ENCODE data around the gene GPN1.
A peak's percentile ranks its signal among the peaks of the same experiment; 100 is the strongest.

The GPN1 gene

DNA sequence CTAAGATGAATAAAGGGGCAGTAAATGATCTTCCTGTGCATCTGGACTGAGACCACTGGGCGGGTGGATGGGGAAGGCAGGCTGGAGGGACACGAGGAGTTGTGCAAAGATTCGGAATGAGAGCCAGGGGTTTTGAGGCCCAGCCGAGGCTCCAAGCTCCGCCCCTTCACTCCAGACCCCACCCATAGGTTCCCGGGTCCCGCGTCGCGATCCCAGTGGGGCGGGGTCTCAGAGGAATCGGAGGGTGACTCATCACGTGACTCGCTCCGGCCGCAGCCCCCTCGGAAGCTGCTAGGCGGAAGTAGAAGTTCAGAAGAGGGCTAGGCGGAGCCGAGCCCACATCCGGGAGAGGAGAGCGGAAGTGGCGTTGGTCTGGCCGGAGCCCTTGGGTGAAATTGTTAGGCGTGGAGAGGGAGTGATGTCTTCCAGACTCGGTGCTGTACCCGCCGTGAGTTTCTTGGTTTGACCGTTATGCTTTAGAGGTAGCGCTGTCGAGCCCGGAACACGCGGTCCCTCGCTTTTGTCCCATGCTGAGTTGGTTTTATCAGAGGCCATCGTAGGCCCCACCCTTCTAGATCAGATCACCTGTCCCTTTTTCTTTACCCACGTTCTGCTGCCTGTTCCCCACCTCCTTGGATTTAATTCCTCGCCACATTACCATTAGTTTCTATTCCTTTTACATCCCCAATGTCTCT lies 46.0 kb upstream of the GPN1 start, which contains the start of gene ZNF512:
ZNF512 (plus strand) TSS at position 348 of the 695 bp plus-strand sequence; CDS start at position 419, 71 bp downstream.
- no peak for TF ChIP-seq EZH2phosphoT487 (IDR thresholded peaks at IDR 0.05; ENCODE audit: low read length)
- TF ChIP-seq, protein P1, sequence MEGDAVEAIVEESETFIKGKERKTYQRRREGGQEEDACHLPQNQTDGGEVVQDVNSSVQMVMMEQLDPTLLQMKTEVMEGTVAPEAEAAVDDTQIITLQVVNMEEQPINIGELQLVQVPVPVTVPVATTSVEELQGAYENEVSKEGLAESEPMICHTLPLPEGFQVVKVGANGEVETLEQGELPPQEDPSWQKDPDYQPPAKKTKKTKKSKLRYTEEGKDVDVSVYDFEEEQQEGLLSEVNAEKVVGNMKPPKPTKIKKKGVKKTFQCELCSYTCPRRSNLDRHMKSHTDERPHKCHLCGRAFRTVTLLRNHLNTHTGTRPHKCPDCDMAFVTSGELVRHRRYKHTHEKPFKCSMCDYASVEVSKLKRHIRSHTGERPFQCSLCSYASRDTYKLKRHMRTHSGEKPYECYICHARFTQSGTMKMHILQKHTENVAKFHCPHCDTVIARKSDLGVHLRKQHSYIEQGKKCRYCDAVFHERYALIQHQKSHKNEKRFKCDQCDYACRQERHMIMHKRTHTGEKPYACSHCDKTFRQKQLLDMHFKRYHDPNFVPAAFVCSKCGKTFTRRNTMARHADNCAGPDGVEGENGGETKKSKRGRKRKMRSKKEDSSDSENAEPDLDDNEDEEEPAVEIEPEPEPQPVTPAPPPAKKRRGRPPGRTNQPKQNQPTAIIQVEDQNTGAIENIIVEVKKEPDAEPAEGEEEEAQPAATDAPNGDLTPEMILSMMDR (IDR thresholded peaks at IDR 0.05; ENCODE audit: low read length): 0 out of 2 replicates have a peak, but pooled peaks have one; percentile 5
- Histone ChIP-seq H3K27ac (ENCODE audit: low read length) (peak within 1 kb of the TSS; percentile 4; the same call in 1 of the 2 replicates), H3K36me3 (replicated peaks; ENCODE audit: insufficient read depth, low read length) (no peaks in the 10 kb centered on the region), H3K9me3 (replicated peaks; ENCODE audit: insufficient read depth, low read length) (no peaks in the 10 kb centered on the region), H3K4me1 (ENCODE audit: low read length) (peaks cover 13% of the 10 kb centered on the region), H3K79me2 (ENCODE audit: low read length) (peaks cover 49% of the 10 kb centered on the region), H3K4me2 (ENCODE audit: low read depth, low read length) (peak within 1 kb of the TSS; percentile 86), H2AFZ (ENCODE audit: low read length) (peak within 1 kb of the TSS; percentile 100), H3K9me2 (replicated peaks; ENCODE audit: insufficient read depth, low read length) (no peaks in the 10 kb centered on the region), H3K4me3 (ENCODE audit: low read length) (peak within 1 kb of the TSS; percentile 85), H3K9ac (ENCODE audit: low read length) (peak within 1 kb of the TSS; percentile 61), H4K20me1 (ENCODE audit: insufficient read depth, low read length) (no peaks in the 10 kb centered on the region), H3F3A (ENCODE audit: insufficient read depth, low read length) (peaks cover 9% of the 10 kb centered on the region; the same call in 1 of the 2 replicates), H3K27me3 (replicated peaks; ENCODE audit: insufficient read depth, low read length) (no peaks in the 10 kb centered on the region)
- DNase-seq: peak; percentile 87

DNA sequence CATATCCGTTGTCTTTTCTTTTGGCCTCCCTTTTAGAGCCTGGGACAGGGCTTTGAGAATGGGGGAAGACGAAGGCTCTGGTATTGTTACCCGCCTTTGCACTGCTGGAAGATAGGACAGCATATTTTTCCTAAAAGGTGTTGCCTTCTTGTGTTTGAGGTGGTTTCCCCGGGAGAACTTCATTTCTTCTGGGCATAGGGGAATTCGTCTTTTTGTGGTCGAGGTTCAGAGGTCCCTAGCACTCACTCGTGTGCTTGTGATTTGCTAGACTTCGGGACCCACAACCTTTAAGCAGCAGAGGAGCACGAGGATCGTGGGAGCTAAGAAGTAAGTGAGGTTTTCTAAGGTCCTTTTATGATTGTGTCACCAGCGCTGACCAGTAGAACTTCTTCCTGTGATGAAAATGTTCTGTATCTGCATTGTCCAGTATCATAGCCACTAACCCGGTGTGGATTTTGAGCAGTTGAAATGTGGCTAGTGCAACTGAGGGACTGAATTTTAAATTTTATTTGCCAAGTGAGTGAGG lies 45.4 kb upstream of the GPN1 start:
- H3F3A ChIP-seq (ENCODE audit: insufficient read depth, low read length): peaks cover 9% of the 10 kb centered on the region; the same call in 1 of the 2 replicates
- no peaks in the 10 kb centered on the region for H3K27me3 ChIP-seq (replicated peaks; ENCODE audit: insufficient read depth, low read length)
- H3K4me1 ChIP-seq (ENCODE audit: low read length): peaks cover 13% of the 10 kb centered on the region
- peaks cover 55% of the 10 kb centered on the region for H3K79me2 ChIP-seq (ENCODE audit: low read length)
- H3K9me3 ChIP-seq (replicated peaks; ENCODE audit: insufficient read depth, low read length): no peaks in the 10 kb centered on the region
- peak overlapping the region; percentile 85 for H3K4me3 ChIP-seq (ENCODE audit: low read length)
- DNase-seq: no peak
- H4K20me1 ChIP-seq (ENCODE audit: insufficient read depth, low read length): no peaks in the 10 kb centered on the region
- TF ChIP-seq EZH2 (optimal IDR thresholded peaks at IDR 0.05; ENCODE audit: low read depth, low read length) (no peak), EZH2phosphoT487 (IDR thresholded peaks at IDR 0.05; ENCODE audit: low read length) (no peak)
- TF ChIP-seq, protein P1 (IDR thresholded peaks at IDR 0.05; ENCODE audit: low read length): no peak
- no peaks in the 10 kb centered on the region for H3K9me2 ChIP-seq (replicated peaks; ENCODE audit: insufficient read depth, low read length)
- H2AFZ ChIP-seq (ENCODE audit: low read length): peak overlapping the region; percentile 100
- peak overlapping the region; percentile 4; the same call in 1 of the 2 replicates for H3K27ac ChIP-seq (ENCODE audit: low read length)
- H3K9ac ChIP-seq (ENCODE audit: low read length): peak overlapping the region; percentile 61
- no peaks in the 10 kb centered on the region for H3K36me3 ChIP-seq (replicated peaks; ENCODE audit: insufficient read depth, low read length)
- H3K4me2 ChIP-seq (ENCODE audit: low read depth, low read length): peak overlapping the region; percentile 86

DNA sequence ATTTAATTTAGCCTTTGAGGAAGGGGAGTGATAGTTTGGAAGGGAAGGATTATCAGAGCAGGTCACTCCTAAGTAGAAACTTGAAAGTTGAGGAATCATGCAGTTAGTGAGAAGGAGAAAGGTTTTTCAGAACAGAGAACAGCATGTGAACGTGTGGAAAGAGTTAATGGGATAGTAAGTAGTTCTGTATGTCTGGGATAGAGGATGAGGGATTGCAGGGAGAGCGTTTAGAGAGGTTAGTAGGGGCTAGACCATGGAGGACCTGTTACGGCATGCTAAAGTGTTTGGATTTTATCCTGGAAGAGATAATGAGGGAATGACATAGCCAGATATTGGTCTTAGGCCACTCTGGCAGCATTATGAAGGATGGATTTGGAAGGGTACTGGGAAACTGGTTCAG lies 44.3 kb upstream of the GPN1 start:
- Histone ChIP-seq H2AFZ (ENCODE audit: low read length) (no peak overlapping the region), H3K4me3 (ENCODE audit: low read length) (no peak overlapping the region), H3K36me3 (replicated peaks; ENCODE audit: insufficient read depth, low read length) (no peaks in the 10 kb centered on the region), H3K9me2 (replicated peaks; ENCODE audit: insufficient read depth, low read length) (no peaks in the 10 kb centered on the region; the same call in 1 of the 2 replicates), H3K79me2 (ENCODE audit: low read length) (peaks cover 67% of the 10 kb centered on the region), H3K4me2 (ENCODE audit: low read depth, low read length) (peak overlapping the region; percentile 86; the same call in 1 of the 2 replicates), H3F3A (ENCODE audit: insufficient read depth, low read length) (peaks cover 14% of the 10 kb centered on the region; the same call in 1 of the 2 replicates), H3K27ac (ENCODE audit: low read length) (no peak overlapping the region), H3K27me3 (replicated peaks; ENCODE audit: insufficient read depth, low read length) (no peaks in the 10 kb centered on the region), H3K4me1 (ENCODE audit: low read length) (peaks cover 13% of the 10 kb centered on the region), H3K9ac (ENCODE audit: low read length) (no peak overlapping the region), H3K9me3 (replicated peaks; ENCODE audit: insufficient read depth, low read length) (no peaks in the 10 kb centered on the region; the same call in 1 of the 2 replicates), H4K20me1 (ENCODE audit: insufficient read depth, low read length) (no peaks in the 10 kb centered on the region; the same call in 1 of the 2 replicates)
- TF ChIP-seq EZH2 (optimal IDR thresholded peaks at IDR 0.05; ENCODE audit: low read depth, low read length) (no peak), EZH2phosphoT487 (IDR thresholded peaks at IDR 0.05; ENCODE audit: low read length) (no peak)
- TF ChIP-seq, protein P1 (IDR thresholded peaks at IDR 0.05; ENCODE audit: low read length): no peak
- DNase-seq: no peak
